ENCODE data around the gene TNIP1.

Gene TNIP1

GRCh38 chr5:151107738-151108520, 27.1 kb upstream of the TNIP1 start:
- peak overlapping the region in 2 of 21 experiments; percentile 21 to 68 for H3K27ac ChIP-seq
- no peak overlapping the region for H3K4me3 ChIP-seq

- Histone ChIP-seq H3K4me3 (no peak overlapping the region), H3K27ac (no peak overlapping the region)
Measured at GRCh38 chr5:151107084-151107483, 26.2 kb upstream of the TNIP1 start.

- Histone ChIP-seq H3K27ac (no peak overlapping the region), H3K4me3 (no peak overlapping the region)
Measured at GRCh38 chr5:151106509-151106908, 25.7 kb upstream of the TNIP1 start.

GRCh38 chr5:151106043-151106442, 25.2 kb upstream of the TNIP1 start:
- Histone ChIP-seq H3K4me3 (no peak overlapping the region), H3K27ac (peak overlapping the region in 1 of 21 experiments; percentile 47)

- peak overlapping the region in 4 of 21 experiments; percentile 4 to 47 (median 28) for H3K27ac ChIP-seq
- H3K4me3 ChIP-seq = no peak overlapping the region
Measured at GRCh38 chr5:151105561-151105960, 24.7 kb upstream of the TNIP1 start.

GRCh38 chr5:151104795-151105194, 24.0 kb upstream of the TNIP1 start:
- Histone ChIP-seq H3K4me3 (no peak overlapping the region), H3K27ac (peak overlapping the region in 12 of 21 experiments; percentile 2 to 78 (median 32))

- Histone ChIP-seq H3K27ac (peak overlapping the region in 1 of 21 experiments; percentile 16), H3K4me3 (no peak overlapping the region)
Measured at GRCh38 chr5:151101746-151102145, 20.9 kb upstream of the TNIP1 start.

GRCh38 chr5:151101151-151101550, 20.3 kb upstream of the TNIP1 start:
- no peak overlapping the region for H3K4me3 ChIP-seq
- H3K27ac ChIP-seq = peak overlapping the region in 4 of 21 experiments; percentile 6 to 39 (median 13)

- peak overlapping the region in 3 of 21 experiments; percentile 6 to 39 (median 10) for H3K27ac ChIP-seq
- H3K4me3 ChIP-seq = no peak overlapping the region
Measured at GRCh38 chr5:151100681-151101080, 19.8 kb upstream of the TNIP1 start.

- no peak overlapping the region for H3K4me3 ChIP-seq
- H3K27ac ChIP-seq = peak overlapping the region in 4 of 21 experiments; percentile 20 to 56 (median 44)
Measured at GRCh38 chr5:151098768-151099121, 17.9 kb upstream of the TNIP1 start.

GRCh38 chr5:151097820-151098767, 17.3 kb upstream of the TNIP1 start:
- Histone ChIP-seq H3K4me3 (no peak overlapping the region), H3K27ac (peak overlapping the region in 4 of 21 experiments; percentile 20 to 56 (median 44))

- peak overlapping the region in 6 of 21 experiments; percentile 11 to 53 (median 28) for H3K27ac ChIP-seq
Measured at GRCh38 chr5:151097061-151097460, 16.2 kb upstream of the TNIP1 start.

GRCh38 chr5:151096001-151096373, 15.2 kb upstream of the TNIP1 start:
- no peak overlapping the region for H3K4me3 ChIP-seq
- H3K27ac ChIP-seq = peak overlapping the region in 13 of 21 experiments; percentile 29 to 85 (median 61)

More at GRCh38 chr5:151097061-151097460, 16.2 kb upstream of the TNIP1 start:
- H3K4me3 ChIP-seq = no peak overlapping the region

GRCh38 chr5:151095341-151096000, 14.6 kb upstream of the TNIP1 start:
- peak overlapping the region in 16 of 21 experiments; percentile 20 to 85 (median 56) for H3K27ac ChIP-seq
- no peak overlapping the region for H3K4me3 ChIP-seq

- H3K27ac ChIP-seq = peak overlapping the region in 17 of 21 experiments; percentile 7 to 85 (median 68)
- no peak overlapping the region for H3K4me3 ChIP-seq
Measured at GRCh38 chr5:151094852-151095245, 14.0 kb upstream of the TNIP1 start.

- H3K4me3 ChIP-seq = no peak overlapping the region
- H3K27ac ChIP-seq = peak overlapping the region in 19 of 21 experiments; percentile 2 to 85 (median 67)
Measured at GRCh38 chr5:151094030-151094851, 13.4 kb upstream of the TNIP1 start.

- H3K4me3 ChIP-seq = no peak overlapping the region
- H3K27ac ChIP-seq = peak overlapping the region in 20 of 21 experiments; percentile 2 to 85 (median 64)
Measured at GRCh38 chr5:151093476-151093889, 12.6 kb upstream of the TNIP1 start.

- peak overlapping the region in 9 of 21 experiments; percentile 31 to 85 (median 55) for H3K27ac ChIP-seq
- no peak overlapping the region for H3K4me3 ChIP-seq
Measured at GRCh38 chr5:151092762-151093161, 11.9 kb upstream of the TNIP1 start.

- Histone ChIP-seq H3K27ac (no peak overlapping the region), H3K4me3 (no peak overlapping the region)
Measured at GRCh38 chr5:151089726-151090125, 8.9 kb upstream of the TNIP1 start.
